Uterus (tissue), 2 donors: ENCODE data around the gene POLE3.

Experiments
- CTCF ChIP-seq, 4 experiments: fragments of 200-600 bp in 2 of 4; fragments of 450-650 bp in 2 of 4; sonication (generic) in 2 of 4; IDR thresholded peaks; one replicate each; pipeline ENCODE4 v1.5.1; 2016 to 2019; ENCODE audit warnings: antibody characterized with exemption in 4 of 4, mild to moderate bottlenecking in 2 of 4, moderate library complexity in 1 of 4
- POLR2A ChIP-seq, 2 donors: fragments of 450-650 bp; IDR thresholded peaks; one replicate each; pipeline ENCODE4 v1.6.1; 2016; ENCODE audit warnings: antibody characterized with exemption in 2 of 2, mild to moderate bottlenecking in 1 of 2, moderate library complexity in 1 of 2

- TF ChIP-seq POLR2A (IDR thresholded peaks at IDR 0.05) (no peak), CTCF (IDR thresholded peaks at IDR 0.05) (no peak)
Measured at GRCh38 chr9:113431191-113431590, 20.7 kb upstream of the POLE3 start.
